K562 (cell line): ENCODE results near the gene SPOUT1. TPM values are rescaled to one million over a fixed set of nuclear protein-coding genes. Genes with fewer than 3 reads are reported as not detected.

ENCODE experiments used
- ATAC-seq: fragments of 200-7000 bp; cut with Tn5 transposase; 3 replicates; pipeline ENCODE4 v1.9.1; 2020; ENCODE audit warnings: moderate library complexity
- BruUV-seq: library from RNA; stranded (reverse); fragments of 400-500 nt; replicated peaks from 2 replicates; lab custom pipeline; 2021; lab: Mats Ljungman, UMichigan
- CTCF ChIA-PET: fragments of 300-600 bp; formaldehyde crosslinking; extraction: SDS; loops from one replicate; lab custom pipeline; 2021; ENCODE audit warnings: low intra/inter-chr PET ratio; lab: Yijun Ruan, JAX
- POLR2A ChIA-PET: fragments of 300-600, 350-650 bp; sonication (Branson Sonifier 250); formaldehyde crosslinking; extraction: SDS; loops from one replicate; lab custom pipeline; 2021; ENCODE audit warnings: antibody characterized with exemption, inconsistent platforms; lab: Yijun Ruan, JAX
- DNase-seq, 4 experiments: peaks; one replicate each; pipeline versions ENCODE4 v3.0.0 to v3.0.0-alpha.2; 2011 to 2018; ENCODE audit warnings: low spot score in 3 of 4, mixed read lengths in 3 of 4; ENCODE audit errors: extremely low read depth in 1 of 4
- FAIRE-seq: peaks from 2 replicates; lab custom pipeline; 2011; peaks lifted over from hg19 to GRCh38; lab: Jason Lieb, UNC
- H2AFZ ChIP-seq: 2 replicates; pipeline ENCODE4 v1.6.0; 2011; ENCODE audit warnings: low read depth, low read length, control low read depth, inconsistent platforms
- H3K27ac ChIP-seq: fragments of 200-600 bp; 3 replicates; pipeline ENCODE4 v1.8.0; 2011; ENCODE audit warnings: low read depth, mild to moderate bottlenecking, control low read depth, inconsistent platforms, low read length, moderate library complexity, mixed read lengths; ENCODE audit errors: extremely low read depth
- H3K27me3 ChIP-seq, 2 experiments: fragments of 300-600 bp in 1 of 2; 2 replicates in 1 of 2; 3 replicates in 1 of 2; pipeline versions ENCODE4 v1.6.0 to v1.8.0; 2011; ENCODE audit warnings: inconsistent platforms in 2 of 2, low read length in 2 of 2, mild to moderate bottlenecking in 1 of 2, mixed read lengths in 1 of 2, moderate library complexity in 1 of 2; ENCODE audit not compliant: control insufficient read depth in 2 of 2, insufficient read depth in 2 of 2
- H3K36me3 ChIP-seq: fragments of 300-600 bp; 3 replicates; pipeline ENCODE4 v1.8.0; 2011; ENCODE audit warnings: mild to moderate bottlenecking, low read length, inconsistent platforms; ENCODE audit not compliant: control insufficient read depth, insufficient read depth
- H3K4me1 ChIP-seq, 2 experiments: fragments of 200-600 bp in 1 of 2; replicated peaks in 1 of 2; 2 replicates in 1 of 2; 3 replicates in 1 of 2; pipeline versions ENCODE4 v1.5.1 to v1.8.0; 2011; ENCODE audit warnings: inconsistent platforms in 2 of 2, low read length in 2 of 2, mild to moderate bottlenecking in 1 of 2, mixed read lengths in 1 of 2, moderate library complexity in 1 of 2; ENCODE audit not compliant: control insufficient read depth in 2 of 2, insufficient read depth in 2 of 2
- H3K4me2 ChIP-seq: 2 replicates; pipeline ENCODE4 v1.6.1; 2011; ENCODE audit warnings: low read length, control low read depth, inconsistent platforms, mixed read lengths; ENCODE audit not compliant: insufficient read depth
- H3K4me3 ChIP-seq: fragments of 200-600 bp; sonication (generic), shearing (Covaris generic); 2 replicates; pipeline ENCODE4 v1.5.1; 2016; ENCODE audit warnings: control low read depth, inconsistent platforms
- H3K79me2 ChIP-seq: fragments of 200-600 bp; 3 replicates; pipeline ENCODE4 v1.8.0; 2011; ENCODE audit warnings: low read length, inconsistent platforms; ENCODE audit not compliant: control insufficient read depth, insufficient read depth
- H3K9ac ChIP-seq, 2 experiments: 2 replicates each; pipeline versions ENCODE4 v1.6.0 to v1.6.1; 2011; ENCODE audit warnings: low read depth in 2 of 2, low read length in 2 of 2, control low read depth in 1 of 2, inconsistent platforms in 1 of 2, mild to moderate bottlenecking in 1 of 2, mixed read lengths in 1 of 2; ENCODE audit not compliant: insufficient read depth in 1 of 2
- H3K9me1 ChIP-seq: one replicate; pipeline ENCODE4 v1.6.0; 2011; ENCODE audit warnings: inconsistent platforms, mild to moderate bottlenecking, low read length, moderate library complexity; ENCODE audit not compliant: control insufficient read depth, insufficient read depth
- H3K9me3 ChIP-seq: replicated peaks from 2 replicates; pipeline ENCODE4 v1.5.1; 2011; ENCODE audit warnings: low read depth, low read length, inconsistent platforms; ENCODE audit not compliant: control insufficient read depth, insufficient read depth
- H4K20me1 ChIP-seq: replicated peaks from 2 replicates; pipeline ENCODE4 v1.6.1; 2011; ENCODE audit warnings: low read length, inconsistent platforms, mixed read lengths; ENCODE audit not compliant: control insufficient read depth, insufficient read depth
- ELF1 ChIP-seq: fragments of 200-800 bp; sonication (Bioruptor generic); IDR thresholded peaks from 2 replicates; pipeline ENCODE4 v1.6.1; 2016; ENCODE audit warnings: missing genetic modification characterization, missing compliant biosample characterization
- HOXB6 ChIP-seq: fragments of 250-450 bp; sonication (Bioruptor Pico); IDR thresholded peaks from 2 replicates; pipeline ENCODE4 v1.5.1; 2022; ENCODE audit warnings: mild to moderate bottlenecking, borderline replicate concordance
- IRF2 ChIP-seq: sonication (generic); formaldehyde crosslinking; IDR thresholded peaks from 2 replicates; pipeline ENCODE4 v1.8.1; 2022; ENCODE audit warnings: mild to moderate bottlenecking, missing genetic modification reagents
- MAFF ChIP-seq: IDR thresholded peaks from 2 replicates; pipeline ENCODE4 v1.6.1; 2012; ENCODE audit warnings: low read length, improper control_type of control experiment
- MIER1 ChIP-seq: fragments of 450-650 bp; IDR thresholded peaks from 2 replicates; pipeline ENCODE4 v1.6.1; 2016; ENCODE audit warnings: antibody characterized with exemption, mild to moderate bottlenecking, low read depth
- NFE2 ChIP-seq: IDR thresholded peaks from 2 replicates; pipeline ENCODE4 v1.6.1; 2014; ENCODE audit warnings: antibody characterized with exemption, low read depth
- NFIC ChIP-seq: fragments of 450-650 bp; IDR thresholded peaks from 2 replicates; pipeline ENCODE4 v1.6.1; 2017; ENCODE audit warnings: mild to moderate bottlenecking, inconsistent platforms
- POLR2G ChIP-seq: fragments of 200-400 bp; formaldehyde crosslinking; IDR thresholded peaks from 2 replicates; pipeline ENCODE4 v1.6.1; 2017; ENCODE audit warnings: low read depth, mild to moderate bottlenecking, antibody characterized with exemption, low read length, moderate library complexity
- SREBF1 ChIP-seq: fragments of 150-350 bp; IDR thresholded peaks from 2 replicates; pipeline ENCODE4 v1.6.1; 2014; ENCODE audit warnings: antibody characterized with exemption, low read depth, low read length, borderline replicate concordance
- SUPT5H ChIP-seq: fragments of 450-650 bp; IDR thresholded peaks from 2 replicates; pipeline ENCODE4 v1.6.1; 2016
- THRB ChIP-seq: fragments of 450-650 bp; formaldehyde crosslinking; conservative IDR thresholded peaks from 2 replicates; pipeline ENCODE4 v1.4.0; 2022; ENCODE audit warnings: mild to moderate bottlenecking, missing genetic modification characterization
- TRIM25 ChIP-seq: fragments of 450-650 bp; IDR thresholded peaks from 2 replicates; pipeline ENCODE4 v1.7.0; 2016; ENCODE audit warnings: borderline replicate concordance
- ZFP91 ChIP-seq: sonication (generic); formaldehyde crosslinking; IDR thresholded peaks from 2 replicates; pipeline ENCODE4 v1.8.0; 2022; ENCODE audit warnings: mild to moderate bottlenecking, missing genetic modification reagents
- ZNF140 ChIP-seq: fragments of 250-450 bp; sonication (Bioruptor Pico); IDR thresholded peaks from 2 replicates; pipeline ENCODE4 v1.8.0; 2021; ENCODE audit warnings: moderate library complexity, mild to moderate bottlenecking, inconsistent platforms
- WGBS: fragments of 100-300 bp; shearing (Covaris generic); methylation state at CpG from one replicate; pipeline ENCODE4 v1.1.6; 2016; ENCODE audit warnings: low coverage, mixed read lengths; ENCODE audit not compliant: insufficient coverage; ENCODE audit errors: missing lambda C conversion rate; 5-methylcytosine and 5-hydroxymethylcytosine counted together
- in situ Hi-C: fragments of 300-500 bp; cut with MboI; formaldehyde crosslinking; loops from 4 replicates; pipeline ENCODE4 v1.15.0; 2018; ENCODE audit warnings: inconsistent platforms, mixed read lengths
- intact Hi-C: fragments of 100-400 bp; cut with micrococcal nuclease; formaldehyde crosslinking; loops from 2 replicates; pipeline ENCODE4 v1.14.2; 2022
- polyA plus RNA-seq, 8 experiments: library from polyadenylated mRNA; depleted of rRNA in 4 of 8; stranded (reverse) in 5 of 8; unstranded in 3 of 8; fragments of >200 nt; fragmentation: Nextera tagmentation in 2 of 8; fragmentation: Illumina TruSeq in 1 of 8; extraction: Ambion mirVana in 2 of 8; extraction: Trizol in 1 of 8; gene quantifications; 2 replicates each; pipeline versions ENCODE4 v1.2.1 to v1.2.3, GENCODE V29; 2011 to 2014; ENCODE audit warnings: inconsistent platforms in 1 of 8, missing spikeins in 1 of 8
- total RNA-seq, 7 experiments: library from RNA; depleted of rRNA in 6 of 7; stranded (reverse); fragments of >200 nt in 6 of 7; fragmentation: Illumina TruSeq in 2 of 7; extraction: Trizol in 2 of 7; gene quantifications; 2 replicates each; pipeline versions ENCODE4 v1.2.1 to v1.2.3, GENCODE V29; 2011 to 2021; ENCODE audit warnings: low replicate concordance in 1 of 7

SPOUT1 gene
- total and polyA plus RNA-seq, 9 of the 15 experiments (the other 6 are each of a cell fraction or from before 2014, with no cell fraction given), result 10.6 to 121 (median 37.4) TPM

- Histone ChIP-seq H4K20me1 (peaks cover 14% of the 10 kb centered on the region), H3K27me3 (no peaks in the 10 kb centered on the region), H3K9ac (peak overlapping the region in 1 of 2 experiments; percentile 47; a peak in 2 of 4 replicates), H3K36me3 (peaks cover 70% of the 10 kb centered on the region), H3K4me2 (no peak overlapping the region), H3K4me3 (no peak overlapping the region), H3K79me2 (peaks cover 20% of the 10 kb centered on the region), H3K4me1 (peaks cover 4 to 65% of the 10 kb centered on the region in 2 experiments; a peak in 3 of 5 replicates), H2AFZ (no peak overlapping the region), H3K9me1 (no peaks in the 10 kb centered on the region), H3K9me3 (no peaks in the 10 kb centered on the region), H3K27ac (no peak overlapping the region)
- BruUV-seq, result no TSS peak
- POLR2A ChIA-PET, result interaction anchor here (0.5 kb wide), 1 partner anchor 123 kb away, joined by 3 read pairs; no protein-coding TSS in a partner anchor
- no peak for FAIRE-seq
- intact Hi-C loops (no loop called here), in situ Hi-C loops (no loop called here)
- 86% methylated on average over 16 of the region's 16 CpGs for WGBS
- no peak for ATAC-seq
- CTCF ChIA-PET, result no interaction called here
- DNase-seq, result no peak
- TF ChIP-seq HOXB6 (CRISPR knock-in tag), result no peak
- peak; percentile 51; the same call in 1 of the 2 replicates for TF ChIP-seq POLR2G
- TF ChIP-seq THRB (CRISPR knock-in tag), result no peak
- no peak for TF ChIP-seq NFE2
- TF ChIP-seq SUPT5H, result peak; percentile 10; the same call in 1 of the 2 replicates
- no peak for TF ChIP-seq ZNF140 (CRISPR knock-in tag)
- TF ChIP-seq MIER1, result no peak
- no peak for TF ChIP-seq TRIM25
- no peak for TF ChIP-seq ELF1 (tag)
- TF ChIP-seq SREBF1, result no peak
- no peak for TF ChIP-seq IRF2 (CRISPR knock-in tag)
- TF ChIP-seq NFIC, result no peak
- no peak for TF ChIP-seq ZFP91 (CRISPR knock-in tag)
- TF ChIP-seq MAFF, result no peak
Observed at GRCh38 chr9:128821584-128822406, 7.8 kb downstream of the SPOUT1 start.
